Measurements from ENCODE around the gene ASB2. TPM values are rescaled to one million over a fixed set of nuclear protein-coding genes. Genes with fewer than 3 reads are reported as not detected.

ASB2 gene
- total RNA-seq, 1 experiment from 2014 or later: not detected

DNA sequence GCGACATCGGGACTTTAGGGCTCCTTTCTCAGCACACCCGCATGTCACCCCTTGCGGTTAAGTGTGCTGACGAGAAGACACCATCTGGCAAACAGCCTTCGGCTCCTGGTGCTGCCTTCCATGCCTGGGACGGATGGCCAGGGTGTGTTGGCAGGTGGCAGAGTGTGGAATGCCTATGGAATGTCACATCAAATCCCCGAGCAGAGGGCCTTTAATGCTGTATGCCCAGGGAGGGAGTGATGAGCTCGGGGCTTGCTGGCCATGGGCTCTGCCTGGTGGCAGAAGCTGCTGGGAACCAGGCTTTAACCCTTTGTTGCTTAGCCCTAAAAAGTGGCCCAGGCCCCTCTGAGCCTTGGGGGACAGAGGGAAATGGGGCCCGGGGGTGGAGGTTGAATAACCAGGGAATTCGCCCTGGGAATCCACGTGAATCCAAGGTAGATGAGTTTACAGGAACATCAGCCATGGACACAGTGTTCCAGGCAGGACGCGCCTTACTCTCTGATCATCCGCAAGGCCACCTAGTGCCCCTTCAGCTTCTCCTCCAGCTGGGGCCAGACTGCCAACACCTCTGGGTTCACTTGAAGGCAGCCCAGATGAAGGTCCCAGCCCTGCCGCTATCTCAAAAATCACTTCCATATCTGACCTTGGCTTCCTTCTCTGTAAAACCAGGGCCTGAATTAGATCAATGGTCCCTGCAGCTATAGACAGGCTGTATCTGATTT lies 31.9 kb downstream of the ASB2 start:
- Histone ChIP-seq H3K9me3 (ENCODE audit: control insufficient read depth in 1 of 2, insufficient read depth in 1 of 2, low read depth in 1 of 2, low read length in 2 of 2) (no peaks in the 10 kb centered on the region), H2AFZ (ENCODE audit: low read depth, low read length, poor library complexity, severe bottlenecking) (no peak overlapping the region), H3K4me1 (ENCODE audit: control insufficient read depth in 1 of 2, insufficient read depth in 2 of 2, low read length in 2 of 2) (peaks cover 23 to 58% of the 10 kb centered on the region in 2 experiments), H3K4me3 (replicated peaks in 1 of 2; ENCODE audit: low read depth in 1 of 2, low read length in 2 of 2) (no peak overlapping the region), H3K36me3 (ENCODE audit: control insufficient read depth in 1 of 2, insufficient read depth in 2 of 2, low read length in 2 of 2) (no peaks in the 10 kb centered on the region), H4K20me1 (ENCODE audit: insufficient read depth) (no peaks in the 10 kb centered on the region), H3K27ac (ENCODE audit: low read depth, low read length) (no peak overlapping the region), H3K27me3 (ENCODE audit: insufficient read depth, low read length) (no peaks in the 10 kb centered on the region), H3K4me2 (ENCODE audit: low read length) (no peak overlapping the region), H3K79me2 (ENCODE audit: insufficient read depth, low read length) (no peaks in the 10 kb centered on the region), H3K9ac (ENCODE audit: low read length) (no peak overlapping the region), H3K9me2 (ENCODE audit: insufficient read depth) (no peaks in the 10 kb centered on the region)
- CTCF ChIA-PET: interaction anchor here (1.3 to 9.4 kb wide), 2 partner anchors 25 to 192 kb away, joined by 3 to 120 read pairs; no protein-coding TSS in a partner anchor
- TF ChIP-seq EZH2 (IDR thresholded peaks at IDR 0.05) (no peak), YY1 (IDR thresholded peaks at IDR 0.05; ENCODE audit: extremely low read depth, insufficient replicate concordance, low read depth, low read length) (no peak), REST (IDR thresholded peaks at IDR 0.05; ENCODE audit: low read depth) (no peak), POLR2AphosphoS5 (IDR thresholded peaks at IDR 0.05; ENCODE audit: low read depth, low read length) (no peak), ELF1 (IDR thresholded peaks at IDR 0.05; ENCODE audit: borderline replicate concordance, low read depth) (no peak), ZFX (IDR thresholded peaks at IDR 0.05) (no peak), SP1 (IDR thresholded peaks at IDR 0.05; ENCODE audit: low read depth) (no peak), RAD21 (IDR thresholded peaks at IDR 0.05; ENCODE audit: low read depth) (no peak), CTCF (IDR thresholded peaks at IDR 0.05 in 2 of 3, conservative IDR thresholded peaks at IDR 0.05 in 1 of 3; ENCODE audit: borderline replicate concordance in 1 of 3, insufficient read depth in 1 of 3, low read depth in 2 of 3, low read length in 2 of 3) (no peak), SIN3A (IDR thresholded peaks at IDR 0.05; ENCODE audit: low read depth) (no peak), ZNF274 (IDR thresholded peaks at IDR 0.05; ENCODE audit: low read depth, low read length) (no peak), EGR1 (IDR thresholded peaks at IDR 0.05; ENCODE audit: low read depth) (no peak), CBX3 (IDR thresholded peaks at IDR 0.05; ENCODE audit: low read depth) (no peak), POLR2A (IDR thresholded peaks at IDR 0.05; ENCODE audit: borderline replicate concordance, extremely low read depth, insufficient read depth, insufficient read length) (no peak), FOSL1 (IDR thresholded peaks at IDR 0.05; ENCODE audit: low read depth) (no peak)
- TF ChIP-seq, protein P1, sequence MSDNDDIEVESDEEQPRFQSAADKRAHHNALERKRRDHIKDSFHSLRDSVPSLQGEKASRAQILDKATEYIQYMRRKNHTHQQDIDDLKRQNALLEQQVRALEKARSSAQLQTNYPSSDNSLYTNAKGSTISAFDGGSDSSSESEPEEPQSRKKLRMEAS (IDR thresholded peaks at IDR 0.05): no peak
- RAD21 ChIA-PET (ENCODE audit: low non-redundant PET in 1 of 2, low total read pairs in 2 of 2, uncharacterized antibody in 2 of 2, unreplicated experiment in 2 of 2): no interaction called here
- no peak for DNase-seq (ENCODE audit: low read depth, low spot score)
- POLR2A ChIA-PET: no interaction called here
- no TSS peak for BruUV-seq (replicated peaks)
- intact Hi-C loops (cut with micrococcal nuclease): no loop called here
- no peak for ATAC-seq

Measured in HCT116 (cell line).